ENCODE data around the gene KAZN.

The KAZN gene

DNA sequence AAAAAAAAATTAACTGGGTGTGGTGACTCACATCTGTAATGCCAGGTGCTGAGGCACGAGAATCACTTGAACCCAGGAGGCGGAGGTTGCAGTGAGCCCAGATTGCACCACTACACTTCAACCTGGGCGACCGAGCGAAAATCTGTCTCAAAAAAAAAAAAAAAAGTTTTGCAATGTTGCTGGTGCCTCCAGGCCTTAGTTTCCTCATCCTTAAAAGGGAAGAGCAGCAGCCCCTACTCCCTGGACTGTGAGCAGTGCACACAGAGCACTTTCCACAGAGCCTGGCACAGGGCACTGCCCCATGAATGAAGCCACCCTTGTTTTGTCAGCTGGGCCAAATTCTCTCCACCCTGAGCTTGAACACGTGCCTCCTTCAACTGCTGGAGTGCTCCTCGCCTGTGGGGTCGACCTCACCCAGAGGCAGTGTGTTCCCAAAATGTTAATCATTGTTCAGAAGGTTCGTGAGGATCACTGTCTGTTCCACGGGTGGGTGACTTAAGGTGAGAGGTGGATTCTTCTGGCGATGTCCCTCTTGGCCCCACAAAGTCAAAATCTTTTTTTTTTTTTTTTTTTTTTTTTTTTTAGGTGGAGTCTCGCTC lies 402.9 kb downstream of the KAZN start:
- Histone ChIP-seq H2AFZ (ENCODE audit: low read length) (no peak overlapping the region), H4K20me1 (ENCODE audit: insufficient read depth, low read length) (no peaks in the 10 kb centered on the region), H3K27me3 (ENCODE audit: insufficient read depth, low read length) (no peaks in the 10 kb centered on the region), H3K9ac (ENCODE audit: low read length) (no peak overlapping the region), H3K4me2 (ENCODE audit: low read length) (no peak overlapping the region), H3K27ac (ENCODE audit: low read depth, low read length, poor library complexity, severe bottlenecking) (no peak overlapping the region), H3K9me2 (ENCODE audit: low read depth, low read length) (no peaks in the 10 kb centered on the region), H3K36me3 (ENCODE audit: insufficient read depth, low read length) (no peaks in the 10 kb centered on the region), H3K4me3 (ENCODE audit: low read depth, low read length, poor library complexity, severe bottlenecking) (no peak overlapping the region), H3F3A (ENCODE audit: insufficient read depth, low read length) (no peaks in the 10 kb centered on the region), H3K4me1 (ENCODE audit: insufficient read depth, low read length, severe bottlenecking) (peaks cover 11% of the 10 kb centered on the region), H3K9me3 (ENCODE audit: low read length) (no peaks in the 10 kb centered on the region), H3K79me2 (ENCODE audit: insufficient read depth, low read length) (no peaks in the 10 kb centered on the region)
- TF ChIP-seq, protein P1, sequence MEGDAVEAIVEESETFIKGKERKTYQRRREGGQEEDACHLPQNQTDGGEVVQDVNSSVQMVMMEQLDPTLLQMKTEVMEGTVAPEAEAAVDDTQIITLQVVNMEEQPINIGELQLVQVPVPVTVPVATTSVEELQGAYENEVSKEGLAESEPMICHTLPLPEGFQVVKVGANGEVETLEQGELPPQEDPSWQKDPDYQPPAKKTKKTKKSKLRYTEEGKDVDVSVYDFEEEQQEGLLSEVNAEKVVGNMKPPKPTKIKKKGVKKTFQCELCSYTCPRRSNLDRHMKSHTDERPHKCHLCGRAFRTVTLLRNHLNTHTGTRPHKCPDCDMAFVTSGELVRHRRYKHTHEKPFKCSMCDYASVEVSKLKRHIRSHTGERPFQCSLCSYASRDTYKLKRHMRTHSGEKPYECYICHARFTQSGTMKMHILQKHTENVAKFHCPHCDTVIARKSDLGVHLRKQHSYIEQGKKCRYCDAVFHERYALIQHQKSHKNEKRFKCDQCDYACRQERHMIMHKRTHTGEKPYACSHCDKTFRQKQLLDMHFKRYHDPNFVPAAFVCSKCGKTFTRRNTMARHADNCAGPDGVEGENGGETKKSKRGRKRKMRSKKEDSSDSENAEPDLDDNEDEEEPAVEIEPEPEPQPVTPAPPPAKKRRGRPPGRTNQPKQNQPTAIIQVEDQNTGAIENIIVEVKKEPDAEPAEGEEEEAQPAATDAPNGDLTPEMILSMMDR (IDR thresholded peaks at IDR 0.05; ENCODE audit: low read length): no peak
- TF ChIP-seq EZH2 (IDR thresholded peaks at IDR 0.05; ENCODE audit: borderline replicate concordance, low read length): no peak

DNA sequence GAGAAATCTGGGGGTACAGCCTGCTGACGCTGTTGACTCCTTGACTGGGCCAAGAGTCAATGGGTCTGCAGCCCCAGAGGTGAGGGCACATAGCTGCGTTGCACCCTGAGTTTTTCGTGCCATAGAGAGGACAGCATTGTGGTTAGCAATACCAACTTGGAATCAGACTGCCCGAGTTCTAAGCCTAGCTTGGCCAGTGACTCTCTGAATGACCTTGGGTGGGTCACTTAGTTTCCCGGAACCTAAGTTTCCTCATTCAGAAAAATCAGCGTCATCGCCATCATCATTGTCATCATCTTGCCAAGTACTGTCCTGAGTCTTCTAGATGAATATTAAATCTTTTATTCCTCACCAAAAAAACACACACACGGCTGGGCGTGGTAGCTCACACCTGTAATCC lies 403.8 kb downstream of the KAZN start:
- Histone ChIP-seq H3K27me3 (ENCODE audit: insufficient read depth, low read length) (0 out of 2 replicates have a peak, but pooled peaks cover 2% of the 10 kb centered on the region), H3K4me1 (ENCODE audit: insufficient read depth, low read length, severe bottlenecking) (peaks cover 11% of the 10 kb centered on the region), H3K9ac (ENCODE audit: low read length) (no peak overlapping the region), H2AFZ (ENCODE audit: low read length) (no peak overlapping the region), H3F3A (ENCODE audit: insufficient read depth, low read length) (no peaks in the 10 kb centered on the region), H3K36me3 (ENCODE audit: insufficient read depth, low read length) (no peaks in the 10 kb centered on the region), H3K79me2 (ENCODE audit: insufficient read depth, low read length) (no peaks in the 10 kb centered on the region), H3K27ac (ENCODE audit: low read depth, low read length, poor library complexity, severe bottlenecking) (no peak overlapping the region), H4K20me1 (ENCODE audit: insufficient read depth, low read length) (no peaks in the 10 kb centered on the region), H3K9me3 (ENCODE audit: low read length) (no peaks in the 10 kb centered on the region), H3K4me3 (ENCODE audit: low read depth, low read length, poor library complexity, severe bottlenecking) (no peak overlapping the region), H3K9me2 (ENCODE audit: low read depth, low read length) (no peaks in the 10 kb centered on the region), H3K4me2 (ENCODE audit: low read length) (no peak overlapping the region)
- TF ChIP-seq, protein P1 (IDR thresholded peaks at IDR 0.05; ENCODE audit: low read length): no peak
- no peak for TF ChIP-seq EZH2 (IDR thresholded peaks at IDR 0.05; ENCODE audit: borderline replicate concordance, low read length)

DNA sequence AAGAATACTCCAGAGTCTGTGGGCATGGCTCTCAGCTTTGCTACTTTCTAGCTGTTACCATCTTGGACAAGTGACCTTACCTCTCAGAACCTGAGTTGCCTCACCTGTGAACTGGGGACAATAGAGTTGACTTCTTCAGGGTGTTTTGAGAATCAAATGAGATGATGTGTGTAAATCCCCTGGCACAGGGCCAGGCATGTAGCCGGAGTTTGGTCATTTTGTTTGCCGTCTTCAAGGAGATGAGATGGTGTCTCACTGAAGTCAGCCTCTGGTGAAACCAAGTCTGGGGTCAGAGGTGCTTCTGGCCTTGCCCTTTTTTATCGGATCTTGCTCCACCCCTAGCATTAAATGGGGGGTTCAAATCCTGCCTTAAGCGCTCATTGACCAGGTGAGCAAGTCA lies 405.9 kb downstream of the KAZN start:
- Histone ChIP-seq H3K36me3 (ENCODE audit: insufficient read depth, low read length) (no peaks in the 10 kb centered on the region), H4K20me1 (ENCODE audit: insufficient read depth, low read length) (no peaks in the 10 kb centered on the region), H3K79me2 (ENCODE audit: insufficient read depth, low read length) (no peaks in the 10 kb centered on the region), H2AFZ (ENCODE audit: low read length) (no peak overlapping the region), H3K27me3 (ENCODE audit: insufficient read depth, low read length) (0 out of 2 replicates have a peak, but pooled peaks cover 9% of the 10 kb centered on the region), H3F3A (ENCODE audit: insufficient read depth, low read length) (no peaks in the 10 kb centered on the region), H3K4me2 (ENCODE audit: low read length) (no peak overlapping the region), H3K9ac (ENCODE audit: low read length) (no peak overlapping the region), H3K9me3 (ENCODE audit: low read length) (no peaks in the 10 kb centered on the region), H3K4me3 (ENCODE audit: low read depth, low read length, poor library complexity, severe bottlenecking) (no peak overlapping the region), H3K4me1 (ENCODE audit: insufficient read depth, low read length, severe bottlenecking) (peaks cover 11% of the 10 kb centered on the region), H3K9me2 (ENCODE audit: low read depth, low read length) (no peaks in the 10 kb centered on the region), H3K27ac (ENCODE audit: low read depth, low read length, poor library complexity, severe bottlenecking) (no peak overlapping the region)
- TF ChIP-seq EZH2 (IDR thresholded peaks at IDR 0.05; ENCODE audit: borderline replicate concordance, low read length): no peak
- TF ChIP-seq, protein P1 (IDR thresholded peaks at IDR 0.05; ENCODE audit: low read length): no peak
